ENCODE measurements around the gene MARCKSL1. TPM values are rescaled to one million over a fixed set of nuclear protein-coding genes. Genes with fewer than 3 reads are reported as not detected.
"Not testable (repeated sequence)": the region's sequence is repeated elsewhere in the genome, so short reads cannot be mapped to it uniquely, and the experiment has no call there.

Gene MARCKSL1
- total RNA-seq, 2 donors from 2014 or later: 12.3 to 14.9 TPM

GRCh38 chr1:32311709-32312393 is 24.2 kb downstream of the MARCKSL1 start:
- Mint-ChIP-seq H3K36me3 (ENCODE audit: insufficient read depth in 2 of 2) (peaks cover 4 to 13% of the 10 kb centered on the region in 2 donors), H3K27ac (peak overlapping the region; percentile 27), H3K27me3 (ENCODE audit: low read depth) (no peaks in the 10 kb centered on the region), H3K4me1 (ENCODE audit: low read depth) (peaks cover 48% of the 10 kb centered on the region), H3K4me3 (no peak overlapping the region), H3K9me3 (no peaks in the 10 kb centered on the region)
- DNase-seq (no peak), ATAC-seq (replicated peaks in 1 of 2) (peak in 1 of 2 donors; percentile 30)

- Mint-ChIP-seq H3K27me3 (ENCODE audit: low read depth) (no peaks in the 10 kb centered on the region), H3K36me3 (ENCODE audit: insufficient read depth in 2 of 2) (peaks cover 4 to 23% of the 10 kb centered on the region in 2 donors), H3K27ac (peak overlapping the region; percentile 1), H3K4me3 (no peak overlapping the region), H3K9me3 (no peaks in the 10 kb centered on the region), H3K4me1 (ENCODE audit: low read depth) (peaks cover 57% of the 10 kb centered on the region)
- no peak for ATAC-seq (replicated peaks in 1 of 2)
- no peak for DNase-seq
Observed at GRCh38 chr1:32309960-32310359, 26.1 kb downstream of the MARCKSL1 start.

- Mint-ChIP-seq H3K4me3 (peak overlapping the region in 1 of 2 donors; percentile 34), H3K27ac (peak overlapping the region; percentile 78), H3K36me3 (ENCODE audit: insufficient read depth in 2 of 2) (peaks cover 9 to 37% of the 10 kb centered on the region in 2 donors), H3K9me3 (no peaks in the 10 kb centered on the region), H3K4me1 (ENCODE audit: low read depth) (peaks cover 62% of the 10 kb centered on the region), H3K27me3 (ENCODE audit: low read depth) (no peaks in the 10 kb centered on the region)
- peak; percentile 60 to 64 for ATAC-seq (replicated peaks in 1 of 2)
- no peak for DNase-seq
Observed at GRCh38 chr1:32307324-32307723, 28.7 kb downstream of the MARCKSL1 start.

GRCh38 chr1:32305310-32305709 is 30.7 kb downstream of the MARCKSL1 start:
- peaks cover 11 to 41% of the 10 kb centered on the region in 2 donors for H3K36me3 Mint-ChIP-seq (ENCODE audit: insufficient read depth in 2 of 2)
- H3K27me3 Mint-ChIP-seq (ENCODE audit: low read depth): no peaks in the 10 kb centered on the region
- DNase-seq (no peak), ATAC-seq (replicated peaks in 1 of 2) (no peak)
- no peak overlapping the region for H3K4me3 Mint-ChIP-seq
- peak overlapping the region; percentile 34 for H3K27ac Mint-ChIP-seq
- no peaks in the 10 kb centered on the region for H3K9me3 Mint-ChIP-seq
- H3K4me1 Mint-ChIP-seq (ENCODE audit: low read depth): peaks cover 56% of the 10 kb centered on the region

GRCh38 chr1:32303997-32304622 is 31.9 kb downstream of the MARCKSL1 start:
- ATAC-seq (replicated peaks in 1 of 2) (no peak), DNase-seq (no peak)
- Mint-ChIP-seq H3K4me1 (ENCODE audit: low read depth) (peaks cover 59% of the 10 kb centered on the region), H3K36me3 (ENCODE audit: insufficient read depth in 2 of 2) (peaks cover 11 to 41% of the 10 kb centered on the region in 2 donors), H3K9me3 (no peaks in the 10 kb centered on the region), H3K4me3 (no peak overlapping the region), H3K27ac (no peak overlapping the region), H3K27me3 (ENCODE audit: low read depth) (no peaks in the 10 kb centered on the region)

DNA sequence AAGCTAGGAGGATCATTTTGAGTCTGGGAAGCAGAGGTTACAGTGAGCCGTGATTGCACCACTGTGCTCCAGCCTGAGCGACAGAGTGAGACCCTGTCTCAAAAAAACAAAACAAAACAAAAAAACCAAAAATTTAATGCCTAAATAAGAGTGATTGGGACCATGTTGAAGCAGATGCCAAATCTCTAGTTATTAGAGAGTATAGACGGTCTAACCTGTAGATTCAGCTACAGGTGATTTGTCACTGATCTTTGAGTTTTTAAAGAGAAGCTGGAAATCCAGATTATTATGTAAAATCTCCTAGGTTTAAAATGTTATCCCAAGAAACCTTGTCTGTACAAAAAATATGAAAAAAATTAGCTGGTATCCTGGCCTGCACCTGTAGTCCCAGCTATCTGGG is 32.7 kb downstream of the MARCKSL1 start:
- peaks cover 11 to 41% of the 10 kb centered on the region in 2 donors for H3K36me3 Mint-ChIP-seq (ENCODE audit: insufficient read depth in 2 of 2)
- H3K27ac Mint-ChIP-seq: no peak overlapping the region
- H3K9me3 Mint-ChIP-seq: no peaks in the 10 kb centered on the region
- H3K4me1 Mint-ChIP-seq (ENCODE audit: low read depth): peaks cover 57% of the 10 kb centered on the region
- no peak overlapping the region for H3K4me3 Mint-ChIP-seq
- ATAC-seq (replicated peaks in 1 of 2): no peak
- no peak for DNase-seq
- no peaks in the 10 kb centered on the region for H3K27me3 Mint-ChIP-seq (ENCODE audit: low read depth)

DNA sequence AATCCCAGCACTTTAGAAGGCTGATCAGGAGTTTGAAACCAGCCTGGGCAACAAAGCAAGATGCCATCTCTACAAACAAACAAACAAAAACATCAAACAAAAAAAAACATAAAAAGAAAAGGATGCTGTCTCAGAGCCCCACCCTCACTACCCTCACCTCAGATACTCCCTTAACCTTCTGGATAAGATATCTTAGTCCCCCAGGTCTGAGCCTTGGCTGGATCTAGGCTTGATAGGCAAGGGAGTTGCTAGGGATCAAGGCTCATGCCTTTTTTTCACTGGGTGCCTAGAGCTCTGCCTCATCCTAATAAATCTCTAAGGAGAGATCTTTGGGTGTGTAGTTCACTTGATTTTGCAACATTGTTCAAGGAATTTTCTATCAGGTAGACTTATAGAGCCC is 36.7 kb downstream of the MARCKSL1 start:
- no peaks in the 10 kb centered on the region for H3K9me3 Mint-ChIP-seq
- no peaks in the 10 kb centered on the region for H3K27me3 Mint-ChIP-seq (ENCODE audit: low read depth)
- ATAC-seq (replicated peaks in 1 of 2) (no peak), DNase-seq (no peak)
- H3K4me1 Mint-ChIP-seq (ENCODE audit: low read depth): peaks cover 66% of the 10 kb centered on the region
- peaks cover 10 to 29% of the 10 kb centered on the region in 2 donors for H3K36me3 Mint-ChIP-seq (ENCODE audit: insufficient read depth in 2 of 2)
- H3K4me3 Mint-ChIP-seq: no peak overlapping the region
- peak overlapping the region; percentile 59 for H3K27ac Mint-ChIP-seq

GRCh38 chr1:32298211-32298610 is 37.8 kb downstream of the MARCKSL1 start:
- Mint-ChIP-seq H3K4me1 (ENCODE audit: low read depth) (peaks cover 72% of the 10 kb centered on the region), H3K36me3 (ENCODE audit: insufficient read depth in 2 of 2) (peaks cover 6 to 21% of the 10 kb centered on the region in 2 donors), H3K27ac (peak overlapping the region; percentile 50)
- not testable (repeated sequence) for H3K27me3 Mint-ChIP-seq (ENCODE audit: low read depth); DNase-seq; ATAC-seq (replicated peaks in 1 of 2); H3K9me3 Mint-ChIP-seq; H3K4me3 Mint-ChIP-seq

GRCh38 chr1:32291708-32292538 is 44.1 kb downstream of the MARCKSL1 start, which contains the start of gene HDAC1:
TSS of gene HDAC1 (plus strand) at chr1:32292083. CDS start at chr1:32292170, 87 bp downstream.
- no peaks in the 10 kb centered on the region for H3K9me3 Mint-ChIP-seq
- DNase-seq (peak; percentile 99), ATAC-seq (replicated peaks in 1 of 2) (peak; percentile 99)
- H3K4me3 Mint-ChIP-seq: peak within 1 kb of the TSS; percentile 96 to 99
- H3K27me3 Mint-ChIP-seq (ENCODE audit: low read depth): no peaks in the 10 kb centered on the region
- peaks cover 7 to 21% of the 10 kb centered on the region in 2 donors for H3K36me3 Mint-ChIP-seq (ENCODE audit: insufficient read depth in 2 of 2)
- H3K4me1 Mint-ChIP-seq (ENCODE audit: low read depth): peaks cover 59% of the 10 kb centered on the region
- H3K27ac Mint-ChIP-seq: peak within 1 kb of the TSS; percentile 94

GRCh38 chr1:32291145-32291707 is 44.8 kb downstream of the MARCKSL1 start:
- H3K9me3 Mint-ChIP-seq: no peaks in the 10 kb centered on the region
- ATAC-seq (replicated peaks in 1 of 2) (peak in 1 of 2 donors; percentile 0), DNase-seq (no peak)
- peaks cover 4 to 21% of the 10 kb centered on the region in 2 donors for H3K36me3 Mint-ChIP-seq (ENCODE audit: insufficient read depth in 2 of 2)
- H3K4me1 Mint-ChIP-seq (ENCODE audit: low read depth): peaks cover 52% of the 10 kb centered on the region
- H3K27ac Mint-ChIP-seq: peak overlapping the region; percentile 94
- peak overlapping the region; percentile 96 to 99 for H3K4me3 Mint-ChIP-seq
- H3K27me3 Mint-ChIP-seq (ENCODE audit: low read depth): no peaks in the 10 kb centered on the region

DNA sequence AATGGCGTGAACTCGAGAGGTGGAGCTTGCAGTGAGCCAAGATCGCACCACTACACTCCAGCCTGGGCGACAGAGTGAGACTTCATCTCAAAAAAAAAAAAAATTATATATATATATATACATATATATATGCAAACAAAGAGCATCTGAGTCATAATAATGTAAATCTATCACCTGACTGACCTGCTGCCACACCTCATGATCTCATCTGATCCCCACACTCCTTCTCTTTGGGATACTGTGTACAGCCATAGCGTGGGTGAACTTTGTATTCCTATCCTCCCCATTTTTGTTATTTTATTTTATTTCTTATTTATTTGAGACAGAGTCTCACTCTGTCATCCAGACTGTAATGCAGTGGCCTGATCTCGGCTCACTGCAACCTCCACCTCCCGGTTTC is 46.8 kb downstream of the MARCKSL1 start:
- no peak overlapping the region for H3K4me3 Mint-ChIP-seq
- no peak overlapping the region for H3K27ac Mint-ChIP-seq
- no peaks in the 10 kb centered on the region for H3K9me3 Mint-ChIP-seq
- DNase-seq: no peak
- no peaks in the 10 kb centered on the region for H3K27me3 Mint-ChIP-seq (ENCODE audit: low read depth)
- no peak for ATAC-seq (replicated peaks in 1 of 2)
- H3K4me1 Mint-ChIP-seq (ENCODE audit: low read depth): peaks cover 33% of the 10 kb centered on the region
- H3K36me3 Mint-ChIP-seq (ENCODE audit: insufficient read depth in 2 of 2): peaks cover 5 to 21% of the 10 kb centered on the region in 2 donors

- no peaks in the 10 kb centered on the region for H3K27me3 Mint-ChIP-seq (ENCODE audit: low read depth)
- H3K4me3 Mint-ChIP-seq: no peak overlapping the region
- peaks cover 12% of the 10 kb centered on the region for H3K4me1 Mint-ChIP-seq (ENCODE audit: low read depth)
- H3K36me3 Mint-ChIP-seq (ENCODE audit: insufficient read depth in 2 of 2): peaks cover 2 to 14% of the 10 kb centered on the region in 2 donors
- ATAC-seq (replicated peaks in 1 of 2) (no peak), DNase-seq (no peak)
- peak overlapping the region; percentile 77 for H3K27ac Mint-ChIP-seq
- no peaks in the 10 kb centered on the region for H3K9me3 Mint-ChIP-seq
Observed at GRCh38 chr1:32286763-32287162, 49.3 kb downstream of the MARCKSL1 start.
